ENCODE measurements around the gene XXYLT1.
A peak's percentile ranks its signal among the peaks of the same experiment; 100 is the strongest.

XXYLT1 gene

GRCh38 chr3:195150181-195151118, 120.5 kb downstream of the XXYLT1 start:
- peaks cover 28 to 99% (median 94%) of the 10 kb centered on the region in 4 experiments for H3K4me1 ChIP-seq (ENCODE audit: control extremely low read depth in 1 of 4, control insufficient read depth in 4 of 4, insufficient read depth in 4 of 4, low read length in 3 of 4)
- peak overlapping the region in 6 of 7 experiments; percentile 11 to 81 (median 64) for H3K4me3 ChIP-seq (ENCODE audit: control insufficient read depth in 1 of 7, extremely low read depth in 1 of 7, insufficient read depth in 4 of 7, low read depth in 2 of 7, low read length in 6 of 7)

GRCh38 chr3:195149292-195150030, 121.5 kb downstream of the XXYLT1 start:
- H3K4me3 ChIP-seq (ENCODE audit: control insufficient read depth in 1 of 7, extremely low read depth in 1 of 7, insufficient read depth in 4 of 7, low read depth in 2 of 7, low read length in 6 of 7) = peak overlapping the region; percentile 3 to 81 (median 63)

More at GRCh38 chr3:195150181-195151118, 120.5 kb downstream of the XXYLT1 start:
- no peaks in the 10 kb centered on the region for H3K27me3 ChIP-seq (replicated peaks in 2 of 5; ENCODE audit: control insufficient read depth in 4 of 5, insufficient read depth in 5 of 5, low read length in 4 of 5)
- H3K27ac ChIP-seq (ENCODE audit: insufficient read depth in 1 of 2, low read depth in 1 of 2, low read length in 2 of 2, poor library complexity in 1 of 2, severe bottlenecking in 2 of 2) = peak overlapping the region; percentile 65 to 82
- H3K9me3 ChIP-seq (ENCODE audit: control extremely low read depth in 1 of 5, control insufficient read depth in 4 of 5, insufficient read depth in 2 of 5, low read depth in 1 of 5, low read length in 4 of 5) = no peaks in the 10 kb centered on the region
- 1% methylated on average over 19 of the region's 20 CpGs for WGBS (ENCODE audit: insufficient coverage)
- no peaks in the 10 kb centered on the region for H3K36me3 ChIP-seq (ENCODE audit: control insufficient read depth in 4 of 4, insufficient read depth in 4 of 4, low read length in 3 of 4)
- POLR2A ChIA-PET = interaction anchor here (0.6 to 4.0 kb wide), 11 partner anchors 10 to 463 kb away, joined by 3 to 39 read pairs (median 4); no protein-coding TSS in a partner anchor
- CTCF ChIA-PET = interaction anchor here (1.0 to 2.3 kb wide), 16 partner anchors 9 to 468 kb away, joined by 3 to 14 read pairs (median 4); no protein-coding TSS in a partner anchor
- DNase-seq = peak; percentile 92 to 98 (median 95)

GRCh38 chr3:195148549-195148948, 122.4 kb downstream of the XXYLT1 start:
- Histone ChIP-seq H3K9me3 (ENCODE audit: control extremely low read depth in 1 of 5, control insufficient read depth in 4 of 5, insufficient read depth in 2 of 5, low read depth in 1 of 5, low read length in 4 of 5) (no peaks in the 10 kb centered on the region), H3K27ac (ENCODE audit: insufficient read depth in 1 of 2, low read depth in 1 of 2, low read length in 2 of 2, poor library complexity in 1 of 2, severe bottlenecking in 2 of 2) (peak overlapping the region; percentile 66 to 82), H3K27me3 (replicated peaks in 2 of 5; ENCODE audit: control insufficient read depth in 4 of 5, insufficient read depth in 5 of 5, low read length in 4 of 5) (no peaks in the 10 kb centered on the region), H3K4me3 (ENCODE audit: control insufficient read depth in 1 of 7, extremely low read depth in 1 of 7, insufficient read depth in 4 of 7, low read depth in 2 of 7, low read length in 6 of 7) (peak overlapping the region in 6 of 7 experiments; percentile 55 to 81 (median 70)), H3K36me3 (ENCODE audit: control insufficient read depth in 4 of 4, insufficient read depth in 4 of 4, low read length in 3 of 4) (no peaks in the 10 kb centered on the region), H3K4me1 (ENCODE audit: control extremely low read depth in 1 of 4, control insufficient read depth in 4 of 4, insufficient read depth in 4 of 4, low read length in 3 of 4) (peaks cover 22 to 86% (median 81%) of the 10 kb centered on the region in 4 experiments)
- WGBS (ENCODE audit: insufficient coverage) = under 1% methylated on average over 8 of the region's 10 CpGs
- peak in 2 of 3 donors; percentile 58 to 69 for DNase-seq
- ChIA-PET POLR2A (interaction anchor here (0.7 to 4.0 kb wide), 8 partner anchors 11 to 147 kb away, joined by 3 to 39 read pairs (median 4); no protein-coding TSS in a partner anchor), CTCF (interaction anchor here (0.7 to 1.8 kb wide), 12 partner anchors 12 to 477 kb away, joined by 3 to 9 read pairs (median 4); no protein-coding TSS in a partner anchor)

More at GRCh38 chr3:195149292-195150030, 121.5 kb downstream of the XXYLT1 start:
- peak in 1 of 3 donors; percentile 56 for DNase-seq
- ChIA-PET POLR2A (interaction anchor here (0.9 to 4.0 kb wide), 5 partner anchors 13 to 462 kb away, joined by 3 to 39 read pairs (median 4); no protein-coding TSS in a partner anchor), CTCF (interaction anchor here (1.0 to 2.3 kb wide), 19 partner anchors 8 to 147 kb away, joined by 3 to 14 read pairs (median 4); no protein-coding TSS in a partner anchor)
- no peaks in the 10 kb centered on the region for H3K9me3 ChIP-seq (ENCODE audit: control extremely low read depth in 1 of 5, control insufficient read depth in 4 of 5, insufficient read depth in 2 of 5, low read depth in 1 of 5, low read length in 4 of 5)
- H3K27me3 ChIP-seq (replicated peaks in 2 of 5; ENCODE audit: control insufficient read depth in 4 of 5, insufficient read depth in 5 of 5, low read length in 4 of 5) = no peaks in the 10 kb centered on the region
- no peaks in the 10 kb centered on the region for H3K36me3 ChIP-seq (ENCODE audit: control insufficient read depth in 4 of 4, insufficient read depth in 4 of 4, low read length in 3 of 4)
- peaks cover 24 to 95% (median 87%) of the 10 kb centered on the region in 4 experiments for H3K4me1 ChIP-seq (ENCODE audit: control extremely low read depth in 1 of 4, control insufficient read depth in 4 of 4, insufficient read depth in 4 of 4, low read length in 3 of 4)
- 10% methylated on average over 13 of the region's 15 CpGs for WGBS (ENCODE audit: insufficient coverage)
- peak overlapping the region; percentile 65 to 82 for H3K27ac ChIP-seq (ENCODE audit: insufficient read depth in 1 of 2, low read depth in 1 of 2, low read length in 2 of 2, poor library complexity in 1 of 2, severe bottlenecking in 2 of 2)

- no peaks in the 10 kb centered on the region for H3K27me3 ChIP-seq (replicated peaks in 2 of 5; ENCODE audit: control insufficient read depth in 4 of 5, insufficient read depth in 5 of 5, low read length in 4 of 5)
- H3K27ac ChIP-seq (ENCODE audit: insufficient read depth in 1 of 2, low read depth in 1 of 2, low read length in 2 of 2, poor library complexity in 1 of 2, severe bottlenecking in 2 of 2) = peak overlapping the region; percentile 66 to 82
- H3K4me3 ChIP-seq (ENCODE audit: control insufficient read depth in 1 of 7, extremely low read depth in 1 of 7, insufficient read depth in 4 of 7, low read depth in 2 of 7, low read length in 6 of 7) = peak overlapping the region; percentile 40 to 81 (median 70)
- ChIA-PET POLR2A (interaction anchor here (0.7 to 4.0 kb wide), 8 partner anchors 12 to 147 kb away, joined by 3 to 39 read pairs (median 4); no protein-coding TSS in a partner anchor), CTCF (interaction anchor here (0.7 to 1.8 kb wide), 14 partner anchors 10 to 476 kb away, joined by 3 to 9 read pairs (median 4); no protein-coding TSS in a partner anchor)
- H3K9me3 ChIP-seq (ENCODE audit: control extremely low read depth in 1 of 5, control insufficient read depth in 4 of 5, insufficient read depth in 2 of 5, low read depth in 1 of 5, low read length in 4 of 5) = no peaks in the 10 kb centered on the region
- 3% methylated on average over 17 of the region's 17 CpGs for WGBS (ENCODE audit: insufficient coverage)
- H3K4me1 ChIP-seq (ENCODE audit: control extremely low read depth in 1 of 4, control insufficient read depth in 4 of 4, insufficient read depth in 4 of 4, low read length in 3 of 4) = peaks cover 18 to 82% (median 73%) of the 10 kb centered on the region in 4 experiments
- peaks cover 0 to under 1% (median 0%) of the 10 kb centered on the region in 4 experiments for H3K36me3 ChIP-seq (ENCODE audit: control insufficient read depth in 4 of 4, insufficient read depth in 4 of 4, low read length in 3 of 4)
- peak; percentile 69 to 93 (median 89) for DNase-seq
Observed at GRCh38 chr3:195147649-195148080, 123.3 kb downstream of the XXYLT1 start.

GRCh38 chr3:195146131-195146530, 124.8 kb downstream of the XXYLT1 start:
- Histone ChIP-seq H3K27ac (ENCODE audit: insufficient read depth in 1 of 2, low read depth in 1 of 2, low read length in 2 of 2, poor library complexity in 1 of 2, severe bottlenecking in 2 of 2) (no peak overlapping the region), H3K36me3 (ENCODE audit: control insufficient read depth in 4 of 4, insufficient read depth in 4 of 4, low read length in 3 of 4) (peaks cover 0 to 16% (median under 1%) of the 10 kb centered on the region in 4 experiments), H3K4me1 (ENCODE audit: control extremely low read depth in 1 of 4, control insufficient read depth in 4 of 4, insufficient read depth in 4 of 4, low read length in 3 of 4) (peaks cover 16 to 67% (median 59%) of the 10 kb centered on the region in 4 experiments), H3K9me3 (ENCODE audit: control extremely low read depth in 1 of 5, control insufficient read depth in 4 of 5, insufficient read depth in 2 of 5, low read depth in 1 of 5, low read length in 4 of 5) (peaks cover 0 to 4% (median 0%) of the 10 kb centered on the region in 5 experiments), H3K27me3 (replicated peaks in 2 of 5; ENCODE audit: control insufficient read depth in 4 of 5, insufficient read depth in 5 of 5, low read length in 4 of 5) (no peaks in the 10 kb centered on the region), H3K4me3 (ENCODE audit: control insufficient read depth in 1 of 7, extremely low read depth in 1 of 7, insufficient read depth in 4 of 7, low read depth in 2 of 7, low read length in 6 of 7) (no peak overlapping the region)
- POLR2A ChIA-PET = no interaction called here
- 87% methylated on average over 8 of the region's 8 CpGs for WGBS (ENCODE audit: insufficient coverage)
- no peak for DNase-seq
- CTCF ChIA-PET = interaction anchor here (0.7 to 1.6 kb wide), 6 partner anchors 9 to 27 kb away, joined by 3 to 5 read pairs (median 3); no protein-coding TSS in a partner anchor

- POLR2A ChIA-PET = interaction anchor here (0.9 to 2.0 kb wide), 2 partner anchors 10 to 17 kb away, joined by 6 to 7 read pairs; no protein-coding TSS in a partner anchor
Observed at GRCh38 chr3:195145579-195145978, 125.4 kb downstream of the XXYLT1 start.

More at GRCh38 chr3:195145579-195145978, 125.4 kb downstream of the XXYLT1 start:
- no peak overlapping the region for H3K27ac ChIP-seq (ENCODE audit: insufficient read depth in 1 of 2, low read depth in 1 of 2, low read length in 2 of 2, poor library complexity in 1 of 2, severe bottlenecking in 2 of 2)
- CTCF ChIA-PET = interaction anchor here (0.7 to 1.6 kb wide), 7 partner anchors 12 to 104 kb away, joined by 3 to 5 read pairs (median 3); no protein-coding TSS in a partner anchor
- peaks cover 0 to 20% (median 3%) of the 10 kb centered on the region in 4 experiments for H3K36me3 ChIP-seq (ENCODE audit: control insufficient read depth in 4 of 4, insufficient read depth in 4 of 4, low read length in 3 of 4)
- H3K4me1 ChIP-seq (ENCODE audit: control extremely low read depth in 1 of 4, control insufficient read depth in 4 of 4, insufficient read depth in 4 of 4, low read length in 3 of 4) = peaks cover 16 to 64% (median 54%) of the 10 kb centered on the region in 4 experiments
- WGBS (ENCODE audit: insufficient coverage) = 64% methylated on average over 12 of the region's 12 CpGs
- no peaks in the 10 kb centered on the region for H3K27me3 ChIP-seq (replicated peaks in 2 of 5; ENCODE audit: control insufficient read depth in 4 of 5, insufficient read depth in 5 of 5, low read length in 4 of 5)
- H3K9me3 ChIP-seq (ENCODE audit: control extremely low read depth in 1 of 5, control insufficient read depth in 4 of 5, insufficient read depth in 2 of 5, low read depth in 1 of 5, low read length in 4 of 5) = peaks cover 0 to 9% (median 0%) of the 10 kb centered on the region in 5 experiments
- DNase-seq = peak in 2 of 3 donors; percentile 61 to 73
- H3K4me3 ChIP-seq (ENCODE audit: control insufficient read depth in 1 of 7, extremely low read depth in 1 of 7, insufficient read depth in 4 of 7, low read depth in 2 of 7, low read length in 6 of 7) = no peak overlapping the region
